ENCODE data around the gene RELL2.

GRCh38 chr5:141639357-141640050 is 2.7 kb downstream of the RELL2 start:
- TF ChIP-seq CTCF (conservative IDR thresholded peaks at IDR 0.05) (no peak), EZH2 (IDR thresholded peaks at IDR 0.05; ENCODE audit: low read depth) (no peak)

Measured in PC-9 (cell line).